A172 (cell line): ENCODE data around the gene GSC. TPM values are rescaled to one million over a fixed set of nuclear protein-coding genes. Genes with fewer than 3 reads are reported as not detected.
"Not testable (repeated sequence)": the region's sequence is repeated elsewhere in the genome, so short reads cannot be mapped to it uniquely, and the experiment has no call there.

Source experiments
- DNase-seq: peaks from one replicate; pipeline ENCODE4 v3.0.0-alpha.2; 2015; ENCODE audit warnings: low spot score
- total RNA-seq: library from RNA; depleted of rRNA; stranded (reverse); fragments of >200 nt; shearing (Covaris generic); gene quantifications from 2 replicates; pipeline ENCODE4 v1.2.3, GENCODE V29; 2014; rRNA removed

Gene GSC
- total RNA-seq: not detected in 2 replicates

- no peak for DNase-seq
Measured at GRCh38 chr14:94769391-94770250, at the start of gene GSC. Gene GSC, minus strand, starts transcription at chr14:94770113. Its CDS starts 98 bp downstream, at chr14:94770015.

- no peak for DNase-seq
Measured at GRCh38 chr14:94819531-94819930, 49.6 kb upstream of the GSC start.

- DNase-seq: no peak
Measured at GRCh38 chr14:94816113-94816512, 46.2 kb upstream of the GSC start.

GRCh38 chr14:94805680-94806288 is 35.9 kb upstream of the GSC start:
- no peak for DNase-seq

- DNase-seq: no peak
Measured at GRCh38 chr14:94801225-94801624, 31.3 kb upstream of the GSC start.

- DNase-seq: not testable (repeated sequence)
Measured at GRCh38 chr14:94800764-94801163, 30.9 kb upstream of the GSC start.

- no peak for DNase-seq
Measured at GRCh38 chr14:94797887-94798286, 28.0 kb upstream of the GSC start.

GRCh38 chr14:94796278-94796677 is 26.4 kb upstream of the GSC start:
- DNase-seq: no peak

GRCh38 chr14:94795372-94795771 is 25.5 kb upstream of the GSC start:
- DNase-seq: no peak

GRCh38 chr14:94793901-94794300 is 24.0 kb upstream of the GSC start:
- no peak for DNase-seq

GRCh38 chr14:94787655-94788054 is 17.7 kb upstream of the GSC start:
- DNase-seq: no peak

- DNase-seq: no peak
Measured at GRCh38 chr14:94787092-94787491, 17.2 kb upstream of the GSC start.

GRCh38 chr14:94780536-94781399 is 10.9 kb upstream of the GSC start:
- no peak for DNase-seq

GRCh38 chr14:94779713-94780112 is 9.8 kb upstream of the GSC start:
- no peak for DNase-seq

GRCh38 chr14:94775871-94776210 is 5.9 kb upstream of the GSC start:
- DNase-seq: no peak

GRCh38 chr14:94775091-94775870 is 5.4 kb upstream of the GSC start:
- DNase-seq: no peak

- DNase-seq: no peak
Measured at GRCh38 chr14:94774344-94775090, 4.6 kb upstream of the GSC start.

GRCh38 chr14:94773655-94774343 is 3.9 kb upstream of the GSC start:
- no peak for DNase-seq

GRCh38 chr14:94773061-94773648 is 3.2 kb upstream of the GSC start:
- DNase-seq: no peak

- DNase-seq: no peak
Measured at GRCh38 chr14:94772548-94772947, 2.6 kb upstream of the GSC start.
